C4-2B (cell line): ENCODE results near the gene CLSTN1.

Experiments used
- CTCF ChIP-seq: fragments of 450-650 bp; conservative IDR thresholded peaks from 2 replicates; pipeline ENCODE4 v1.5.1; 2017; ENCODE audit warnings: mild to moderate bottlenecking
- ZFX ChIP-seq: fragments of 450-650 bp; IDR thresholded peaks from 2 replicates; pipeline ENCODE4 v1.6.1; 2017

- TF ChIP-seq CTCF (no peak), ZFX (peak; percentile 66; the same call in 1 of the 2 replicates)
Observed at GRCh38 chr1:9843576-9843945, 19.8 kb upstream of the CLSTN1 start.
